Osteocyte (in vitro differentiated cells): ENCODE results near the gene EXOC5. TPM values are rescaled to one million over a fixed set of nuclear protein-coding genes. Genes with fewer than 3 reads are reported as not detected.
A peak's percentile ranks its signal among the peaks of the same experiment; 100 is the strongest.

ENCODE experiments used
- DNase-seq: peaks from one replicate; pipeline ENCODE4 v3.0.0; 2021; ENCODE audit warnings: mixed read lengths; ENCODE audit not compliant: unreplicated experiment; ENCODE audit errors: extremely low spot score
- H3K27ac Mint-ChIP-seq: one replicate; pipeline ENCODE4 v1.8.0; 2021; ENCODE audit warnings: mild to moderate bottlenecking, mixed read lengths; ENCODE audit not compliant: unreplicated experiment
- H3K27me3 Mint-ChIP-seq: one replicate; pipeline ENCODE4 v1.8.0; 2021; ENCODE audit warnings: mixed read lengths; ENCODE audit not compliant: unreplicated experiment
- H3K36me3 Mint-ChIP-seq: one replicate; pipeline ENCODE4 v1.8.0; 2021; ENCODE audit warnings: mixed read lengths; ENCODE audit not compliant: unreplicated experiment
- H3K4me1 Mint-ChIP-seq: one replicate; pipeline ENCODE4 v1.8.0; 2021; ENCODE audit warnings: mixed read lengths; ENCODE audit not compliant: unreplicated experiment
- H3K4me3 Mint-ChIP-seq: one replicate; pipeline ENCODE4 v1.8.0; 2021; ENCODE audit warnings: mild to moderate bottlenecking, moderate library complexity, mixed read lengths; ENCODE audit not compliant: unreplicated experiment
- H3K9me3 Mint-ChIP-seq: one replicate; pipeline ENCODE4 v1.8.0; 2021; ENCODE audit warnings: mixed read lengths; ENCODE audit not compliant: unreplicated experiment
- total RNA-seq: library from RNA; stranded (reverse); gene quantifications from 2 replicates; pipeline ENCODE4 v1.2.1, GENCODE V29; 2021
- TF ChIP-seq, protein P1 (sequence below): fragments of 200-600 bp; sonication (generic); IDR thresholded peaks from 2 replicates; pipeline ENCODE4 v1.5.0; 2021; ENCODE audit warnings: antibody characterized with exemption, mild to moderate bottlenecking, moderate library complexity

The EXOC5 gene
- total RNA-seq, 1 donor from 2014 or later, result 72.3 TPM

DNA sequence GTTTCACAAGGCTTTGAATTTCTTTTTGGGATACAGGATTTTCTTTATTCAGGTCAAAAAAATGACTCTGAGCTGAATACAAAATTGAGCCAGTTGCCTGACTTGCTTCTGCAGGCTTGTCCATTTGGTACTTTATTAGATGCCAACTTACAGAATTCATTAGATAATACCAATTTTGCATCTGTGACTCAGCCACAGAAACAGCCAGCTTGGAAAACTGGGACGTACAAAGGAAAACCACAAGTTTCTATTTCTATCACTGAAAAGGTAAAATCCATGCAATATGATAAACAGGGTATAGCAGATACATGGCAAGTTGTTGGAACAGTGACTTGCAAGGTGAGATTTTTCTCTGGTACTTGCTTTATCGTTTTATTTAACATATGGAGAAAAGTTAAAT is 5.8 kb upstream of the EXOC5 start:
- H3K4me1 Mint-ChIP-seq, result peaks cover 27% of the 10 kb centered on the region
- H3K27ac Mint-ChIP-seq, result no peak overlapping the region
- DNase-seq, result no peak
- H3K27me3 Mint-ChIP-seq, result no peaks in the 10 kb centered on the region
- no peak overlapping the region for H3K4me3 Mint-ChIP-seq
- TF ChIP-seq, protein P1, sequence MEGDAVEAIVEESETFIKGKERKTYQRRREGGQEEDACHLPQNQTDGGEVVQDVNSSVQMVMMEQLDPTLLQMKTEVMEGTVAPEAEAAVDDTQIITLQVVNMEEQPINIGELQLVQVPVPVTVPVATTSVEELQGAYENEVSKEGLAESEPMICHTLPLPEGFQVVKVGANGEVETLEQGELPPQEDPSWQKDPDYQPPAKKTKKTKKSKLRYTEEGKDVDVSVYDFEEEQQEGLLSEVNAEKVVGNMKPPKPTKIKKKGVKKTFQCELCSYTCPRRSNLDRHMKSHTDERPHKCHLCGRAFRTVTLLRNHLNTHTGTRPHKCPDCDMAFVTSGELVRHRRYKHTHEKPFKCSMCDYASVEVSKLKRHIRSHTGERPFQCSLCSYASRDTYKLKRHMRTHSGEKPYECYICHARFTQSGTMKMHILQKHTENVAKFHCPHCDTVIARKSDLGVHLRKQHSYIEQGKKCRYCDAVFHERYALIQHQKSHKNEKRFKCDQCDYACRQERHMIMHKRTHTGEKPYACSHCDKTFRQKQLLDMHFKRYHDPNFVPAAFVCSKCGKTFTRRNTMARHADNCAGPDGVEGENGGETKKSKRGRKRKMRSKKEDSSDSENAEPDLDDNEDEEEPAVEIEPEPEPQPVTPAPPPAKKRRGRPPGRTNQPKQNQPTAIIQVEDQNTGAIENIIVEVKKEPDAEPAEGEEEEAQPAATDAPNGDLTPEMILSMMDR, result no peak
- peaks cover 29% of the 10 kb centered on the region for H3K36me3 Mint-ChIP-seq
- H3K9me3 Mint-ChIP-seq, result no peaks in the 10 kb centered on the region

DNA sequence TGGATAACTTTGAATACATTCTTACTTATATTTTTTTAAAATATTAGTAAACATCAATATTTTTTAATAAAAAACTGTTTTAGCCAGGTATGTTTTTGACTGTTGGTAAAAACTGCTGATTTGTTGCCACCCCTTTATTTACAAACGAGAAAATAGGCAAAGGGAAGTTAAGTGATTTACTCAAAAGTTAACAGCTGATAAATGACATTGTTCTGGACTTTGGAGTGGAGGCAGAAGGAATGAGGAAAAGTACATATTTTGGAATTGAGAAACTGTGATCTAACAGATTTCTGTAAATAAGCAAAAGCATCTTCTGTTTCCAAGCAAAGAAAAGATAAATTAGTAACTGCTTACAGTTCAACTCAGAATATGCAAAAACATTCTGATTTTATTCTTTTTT is 4.5 kb upstream of the EXOC5 start:
- Mint-ChIP-seq H3K27ac (no peak overlapping the region), H3K9me3 (no peaks in the 10 kb centered on the region), H3K36me3 (peaks cover 29% of the 10 kb centered on the region), H3K27me3 (no peaks in the 10 kb centered on the region), H3K4me3 (no peak overlapping the region), H3K4me1 (peaks cover 27% of the 10 kb centered on the region)
- DNase-seq, result no peak
- TF ChIP-seq, protein P1, result no peak

- TF ChIP-seq, protein P1, result no peak
- Mint-ChIP-seq H3K4me1 (peaks cover 35% of the 10 kb centered on the region), H3K4me3 (no peak overlapping the region), H3K9me3 (no peaks in the 10 kb centered on the region), H3K27ac (peak overlapping the region; percentile 59), H3K27me3 (no peaks in the 10 kb centered on the region), H3K36me3 (peaks cover 2% of the 10 kb centered on the region)
- DNase-seq, result no peak
These were observed 2.6 kb downstream of the EXOC5 start for GRCh38 chr14:57266065-57266464.

- TF ChIP-seq, protein P1, result no peak
- Mint-ChIP-seq H3K27me3 (no peaks in the 10 kb centered on the region), H3K27ac (no peak overlapping the region), H3K4me1 (peaks cover 23% of the 10 kb centered on the region), H3K36me3 (peaks cover 2% of the 10 kb centered on the region), H3K4me3 (no peak overlapping the region), H3K9me3 (no peaks in the 10 kb centered on the region)
- DNase-seq, result no peak
These were observed 6.6 kb downstream of the EXOC5 start for GRCh38 chr14:57262117-57262516.

DNA sequence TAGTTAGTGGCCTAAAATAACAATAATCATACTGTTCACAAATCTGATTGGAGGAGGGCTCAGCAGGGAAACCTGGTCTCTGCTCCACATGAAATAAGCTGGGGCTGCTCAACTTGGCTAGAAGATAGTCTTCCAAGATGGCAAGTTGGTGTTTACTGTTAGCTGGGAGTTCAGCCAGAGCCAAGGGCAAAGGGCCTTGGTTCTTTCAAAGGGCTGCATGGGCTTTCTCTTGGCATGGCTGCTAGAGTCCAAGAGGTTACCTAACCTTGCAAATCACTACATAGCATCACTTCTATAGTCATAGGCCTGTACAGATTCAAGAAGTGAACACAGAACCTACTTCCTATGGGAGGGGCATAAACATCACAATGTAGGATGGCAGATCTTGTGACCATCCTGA is 7.1 kb downstream of the EXOC5 start:
- DNase-seq, result no peak
- Mint-ChIP-seq H3K27me3 (no peaks in the 10 kb centered on the region), H3K27ac (no peak overlapping the region), H3K4me3 (no peak overlapping the region), H3K4me1 (peaks cover 18% of the 10 kb centered on the region), H3K36me3 (peaks cover 2% of the 10 kb centered on the region), H3K9me3 (no peaks in the 10 kb centered on the region)
- TF ChIP-seq, protein P1, result no peak
